Activated CD4-positive, CD25-positive, alpha-beta regulatory T cell (primary cell): ENCODE results near the gene DDI1.

Experiments
- DNase-seq, 4 experiments: peaks; one replicate each; lab custom pipeline; 2025; lab: John Stamatoyannopoulos, UW

The DDI1 gene

GRCh38 chr11:104078245-104078644, 41.8 kb downstream of the DDI1 start:
- DNase-seq, result no peak

- no peak for DNase-seq
Observed at GRCh38 chr11:104078995-104079394, 42.6 kb downstream of the DDI1 start.

- DNase-seq, result no peak
Observed at GRCh38 chr11:104086621-104087020, 50.2 kb downstream of the DDI1 start.
